ENCODE data around the gene UBE3B.

The UBE3B gene

DNA sequence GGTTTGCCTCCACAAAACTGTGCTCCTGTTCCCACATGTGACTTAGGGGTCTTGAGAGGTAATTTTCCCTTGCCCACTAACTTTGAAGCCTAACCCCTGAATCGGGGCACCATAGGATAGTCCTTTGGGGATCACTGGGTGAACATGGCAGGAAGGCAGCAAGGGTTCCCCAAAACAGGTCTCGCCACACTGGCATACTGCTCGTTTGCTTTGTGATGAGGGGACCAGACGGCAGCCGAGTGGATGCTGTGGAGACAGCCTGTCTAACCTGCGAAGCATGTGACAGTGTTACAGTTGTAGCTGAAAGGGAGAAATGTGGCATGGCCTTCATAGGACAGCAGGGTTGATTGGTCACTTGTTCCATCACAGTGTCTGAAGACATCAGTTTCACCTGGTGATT is 42.4 kb downstream of the UBE3B start:
- Histone ChIP-seq H3K27me3 (ENCODE audit: insufficient read depth, low read length) (no peaks in the 10 kb centered on the region), H3K9ac (ENCODE audit: low read depth, low read length) (no peak overlapping the region), H3K27ac (ENCODE audit: low read depth, low read length) (no peak overlapping the region), H3K4me1 (ENCODE audit: insufficient read depth, low read length) (peaks cover 16% of the 10 kb centered on the region), H3K4me3 (ENCODE audit: low read length) (no peak overlapping the region), H3K9me3 (ENCODE audit: insufficient read depth, low read depth, low read length) (no peaks in the 10 kb centered on the region), H3K36me3 (ENCODE audit: insufficient read depth, low read length) (peaks cover 51% of the 10 kb centered on the region)
- WGBS: 78% methylated on average over 6 of the region's 6 CpGs

DNA sequence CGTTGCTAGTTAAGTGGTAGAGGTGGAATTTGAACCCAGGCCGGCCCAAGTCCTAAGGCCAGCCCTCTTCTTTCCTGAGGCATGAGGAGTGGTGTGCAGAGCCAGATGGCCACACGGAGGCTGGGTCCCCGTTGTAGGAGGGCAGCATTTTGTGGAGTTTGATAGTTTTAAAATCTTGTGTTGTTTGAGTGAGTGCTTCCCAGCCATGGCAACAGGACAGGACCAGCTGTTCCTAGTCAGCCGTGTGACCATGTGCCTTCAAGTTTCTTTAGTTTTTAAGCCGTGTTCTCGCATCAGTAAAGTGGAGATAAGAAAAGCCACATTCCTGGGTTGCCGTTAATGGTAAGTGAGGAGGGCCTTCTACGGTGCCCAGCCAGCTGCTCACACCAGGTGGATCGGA is 44.4 kb downstream of the UBE3B start:
- H3K9me3 ChIP-seq (ENCODE audit: insufficient read depth, low read depth, low read length): no peaks in the 10 kb centered on the region
- H3K9ac ChIP-seq (ENCODE audit: low read depth, low read length): no peak overlapping the region
- no peak overlapping the region for H3K27ac ChIP-seq (ENCODE audit: low read depth, low read length)
- H3K36me3 ChIP-seq (ENCODE audit: insufficient read depth, low read length): peaks cover 45% of the 10 kb centered on the region
- H3K27me3 ChIP-seq (ENCODE audit: insufficient read depth, low read length): no peaks in the 10 kb centered on the region
- H3K4me3 ChIP-seq (ENCODE audit: low read length): no peak overlapping the region
- WGBS: 91% methylated on average over 10 of the region's 10 CpGs
- H3K4me1 ChIP-seq (ENCODE audit: insufficient read depth, low read length): peaks cover 25% of the 10 kb centered on the region

DNA sequence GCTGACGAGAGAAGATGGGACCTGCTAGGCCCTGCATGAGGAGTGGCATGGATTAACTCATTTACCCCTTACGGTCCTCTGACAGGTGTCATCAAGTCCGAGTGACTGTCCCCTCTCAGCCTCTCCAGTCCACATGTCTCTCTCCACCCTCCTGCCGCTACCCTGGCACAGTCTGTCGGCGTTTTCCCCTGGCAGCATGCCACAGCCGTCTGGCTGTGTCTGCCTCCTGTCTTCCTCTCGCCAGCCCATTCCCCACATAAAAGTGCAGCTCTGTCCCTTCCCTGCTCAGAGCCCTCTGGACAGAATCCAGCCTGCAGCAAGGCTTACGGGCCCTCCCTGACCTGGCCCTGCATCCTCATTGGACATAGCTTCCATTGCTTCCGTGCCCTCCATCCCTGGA is 45.6 kb downstream of the UBE3B start:
- peaks cover 25% of the 10 kb centered on the region for H3K4me1 ChIP-seq (ENCODE audit: insufficient read depth, low read length)
- no peak overlapping the region for H3K4me3 ChIP-seq (ENCODE audit: low read length)
- no peak overlapping the region for H3K9ac ChIP-seq (ENCODE audit: low read depth, low read length)
- no peaks in the 10 kb centered on the region for H3K27me3 ChIP-seq (ENCODE audit: insufficient read depth, low read length)
- peaks cover 33% of the 10 kb centered on the region for H3K36me3 ChIP-seq (ENCODE audit: insufficient read depth, low read length)
- 94% methylated on average over 10 of the region's 10 CpGs for WGBS
- no peaks in the 10 kb centered on the region for H3K9me3 ChIP-seq (ENCODE audit: insufficient read depth, low read depth, low read length)
- H3K27ac ChIP-seq (ENCODE audit: low read depth, low read length): no peak overlapping the region

DNA sequence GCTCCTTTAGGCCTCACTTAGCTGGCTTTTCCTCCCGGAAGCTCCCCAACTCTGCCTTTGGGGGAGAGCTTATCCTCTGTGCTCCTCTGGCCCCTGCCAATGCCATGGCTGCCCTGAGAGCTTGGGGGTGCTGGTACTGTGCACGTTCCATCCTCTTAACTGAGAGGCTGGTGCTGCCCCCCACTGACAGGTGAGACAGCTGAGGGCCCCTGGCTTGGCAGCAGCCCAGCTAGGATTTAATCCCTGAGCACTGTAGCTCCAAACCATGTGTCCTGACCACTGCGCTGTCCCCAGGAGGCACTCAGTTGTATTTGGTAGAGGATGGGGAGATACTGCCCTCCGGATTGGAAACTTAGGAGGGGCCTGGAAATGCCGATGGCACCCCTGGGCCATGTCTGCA is 46.1 kb downstream of the UBE3B start:
- WGBS: 80% methylated on average over 5 of the region's 5 CpGs

DNA sequence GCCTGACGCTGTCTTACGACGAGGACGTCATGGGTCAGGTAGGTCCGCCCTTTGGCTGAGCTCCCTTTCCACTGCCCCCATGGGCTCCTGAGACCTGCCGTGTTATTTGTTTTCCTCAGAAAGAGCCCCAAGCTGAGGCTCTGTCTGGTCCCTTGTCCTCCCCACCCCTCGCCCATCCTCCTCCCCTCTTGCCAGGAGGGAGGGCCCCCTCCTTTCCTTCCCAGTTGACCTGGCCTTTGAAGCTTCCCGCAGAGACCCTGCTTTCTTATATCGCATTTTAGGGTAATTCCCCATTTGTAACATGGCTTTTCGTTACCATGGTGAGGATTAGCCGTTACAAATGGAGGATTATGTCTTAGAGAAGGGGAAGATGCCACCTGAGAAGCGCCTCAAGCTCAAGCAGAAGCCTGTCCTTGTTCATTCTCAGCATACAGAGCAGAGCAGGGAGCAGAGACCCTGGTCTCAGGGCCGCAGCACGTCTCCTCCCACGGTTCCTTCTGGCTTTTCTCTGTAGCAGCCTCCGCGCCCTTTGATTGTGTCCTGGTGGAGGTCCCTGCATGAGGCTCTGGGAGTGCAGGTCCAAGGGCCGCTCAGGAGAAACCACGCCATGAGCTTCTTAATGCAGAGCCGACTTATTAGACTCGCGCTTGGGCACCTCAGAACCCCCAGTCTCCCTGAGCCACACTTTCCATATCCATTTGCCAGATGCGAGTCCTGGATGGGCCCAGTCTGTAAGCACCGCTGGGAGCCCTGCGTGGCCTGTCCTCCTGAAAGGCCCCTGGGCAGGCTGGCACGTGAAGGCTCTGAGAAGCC is 47.2 kb downstream of the UBE3B start:
- H3K27ac ChIP-seq (ENCODE audit: low read depth, low read length): peak overlapping the region; percentile 28; the same call in 1 of the 2 replicates
- no peak overlapping the region for H3K4me3 ChIP-seq (ENCODE audit: low read length)
- no peaks in the 10 kb centered on the region for H3K9me3 ChIP-seq (ENCODE audit: insufficient read depth, low read depth, low read length)
- H3K36me3 ChIP-seq (ENCODE audit: insufficient read depth, low read length): peaks cover 24% of the 10 kb centered on the region
- H3K9ac ChIP-seq (ENCODE audit: low read depth, low read length): peak overlapping the region; percentile 48; the same call in 1 of the 2 replicates
- H3K27me3 ChIP-seq (ENCODE audit: insufficient read depth, low read length): no peaks in the 10 kb centered on the region
- 75% methylated on average over 26 of the region's 26 CpGs for WGBS
- peaks cover 23% of the 10 kb centered on the region; the same call in 1 of the 2 replicates for H3K4me1 ChIP-seq (ENCODE audit: insufficient read depth, low read length)

More for the DNA sequence above, 46.1 kb downstream of the UBE3B start:
- no peak overlapping the region for H3K4me3 ChIP-seq (ENCODE audit: low read length)
- peaks cover 32% of the 10 kb centered on the region for H3K36me3 ChIP-seq (ENCODE audit: insufficient read depth, low read length)
- H3K27ac ChIP-seq (ENCODE audit: low read depth, low read length): no peak overlapping the region
- H3K9ac ChIP-seq (ENCODE audit: low read depth, low read length): no peak overlapping the region
- no peaks in the 10 kb centered on the region for H3K27me3 ChIP-seq (ENCODE audit: insufficient read depth, low read length)
- no peaks in the 10 kb centered on the region for H3K9me3 ChIP-seq (ENCODE audit: insufficient read depth, low read depth, low read length)
- H3K4me1 ChIP-seq (ENCODE audit: insufficient read depth, low read length): peaks cover 25% of the 10 kb centered on the region

DNA sequence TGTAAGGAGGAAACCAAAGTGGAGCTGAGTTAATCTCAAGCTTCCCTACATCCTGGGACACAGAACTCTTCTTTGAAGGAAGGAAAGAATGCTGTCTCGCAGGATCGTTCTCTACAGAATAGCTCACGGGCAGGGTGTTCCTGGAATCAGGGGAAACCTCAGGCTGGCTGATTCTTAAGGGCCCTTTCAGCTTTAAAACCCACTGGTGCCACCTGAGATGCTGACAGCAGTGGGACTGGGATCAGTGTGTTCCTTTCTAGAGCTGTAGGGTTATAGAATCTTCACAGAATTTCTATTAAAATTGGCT is 47.8 kb downstream of the UBE3B start:
- 85% methylated on average over 3 of the region's 3 CpGs for WGBS
- Histone ChIP-seq H3K27me3 (ENCODE audit: insufficient read depth, low read length) (no peaks in the 10 kb centered on the region), H3K4me1 (ENCODE audit: insufficient read depth, low read length) (peaks cover 27% of the 10 kb centered on the region; the same call in 1 of the 2 replicates), H3K27ac (ENCODE audit: low read depth, low read length) (peak overlapping the region; percentile 28; the same call in 1 of the 2 replicates), H3K4me3 (ENCODE audit: low read length) (no peak overlapping the region), H3K9me3 (ENCODE audit: insufficient read depth, low read depth, low read length) (no peaks in the 10 kb centered on the region), H3K9ac (ENCODE audit: low read depth, low read length) (no peak overlapping the region), H3K36me3 (ENCODE audit: insufficient read depth, low read length) (peaks cover 22% of the 10 kb centered on the region)

DNA sequence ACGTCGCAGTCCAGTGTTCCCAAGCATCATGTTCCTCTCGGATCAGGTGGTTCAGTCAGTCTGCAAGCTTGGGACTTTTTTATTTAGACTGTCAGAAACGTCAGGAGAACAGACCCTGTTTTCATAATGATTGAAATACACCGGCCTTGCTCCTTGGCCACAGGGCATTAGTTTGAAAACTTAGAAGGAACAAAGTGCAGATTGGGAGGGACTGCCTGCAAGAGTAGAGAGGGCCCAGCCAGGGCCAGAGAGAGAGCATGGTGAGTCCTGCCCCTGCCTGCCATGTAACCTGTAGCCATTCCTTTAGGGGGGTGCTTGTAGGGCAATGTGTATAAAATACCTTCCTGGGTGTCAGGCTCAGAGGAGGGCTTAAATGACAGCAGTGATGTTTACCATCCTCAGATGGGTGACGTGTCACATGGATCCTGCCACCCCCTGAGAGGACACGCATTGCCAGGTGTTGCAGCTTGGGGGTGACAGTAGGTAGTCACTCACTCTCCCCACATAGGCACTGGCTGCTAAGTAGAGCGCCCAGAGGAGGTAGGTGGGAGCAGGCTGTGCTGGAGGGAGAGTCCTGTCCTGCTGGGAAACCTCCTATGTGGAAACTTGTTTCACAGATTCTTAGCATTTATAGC is 50.2 kb downstream of the UBE3B start:
- no peak overlapping the region for H3K4me3 ChIP-seq (ENCODE audit: low read length)
- H3K36me3 ChIP-seq (ENCODE audit: insufficient read depth, low read length): peaks cover 19% of the 10 kb centered on the region
- H3K9ac ChIP-seq (ENCODE audit: low read depth, low read length): no peak overlapping the region
- H3K9me3 ChIP-seq (ENCODE audit: insufficient read depth, low read depth, low read length): no peaks in the 10 kb centered on the region
- no peak overlapping the region for H3K27ac ChIP-seq (ENCODE audit: low read depth, low read length)
- H3K27me3 ChIP-seq (ENCODE audit: insufficient read depth, low read length): no peaks in the 10 kb centered on the region
- H3K4me1 ChIP-seq (ENCODE audit: insufficient read depth, low read length): peaks cover 30% of the 10 kb centered on the region; the same call in 1 of the 2 replicates
- WGBS: 91% methylated on average over 8 of the region's 8 CpGs

DNA sequence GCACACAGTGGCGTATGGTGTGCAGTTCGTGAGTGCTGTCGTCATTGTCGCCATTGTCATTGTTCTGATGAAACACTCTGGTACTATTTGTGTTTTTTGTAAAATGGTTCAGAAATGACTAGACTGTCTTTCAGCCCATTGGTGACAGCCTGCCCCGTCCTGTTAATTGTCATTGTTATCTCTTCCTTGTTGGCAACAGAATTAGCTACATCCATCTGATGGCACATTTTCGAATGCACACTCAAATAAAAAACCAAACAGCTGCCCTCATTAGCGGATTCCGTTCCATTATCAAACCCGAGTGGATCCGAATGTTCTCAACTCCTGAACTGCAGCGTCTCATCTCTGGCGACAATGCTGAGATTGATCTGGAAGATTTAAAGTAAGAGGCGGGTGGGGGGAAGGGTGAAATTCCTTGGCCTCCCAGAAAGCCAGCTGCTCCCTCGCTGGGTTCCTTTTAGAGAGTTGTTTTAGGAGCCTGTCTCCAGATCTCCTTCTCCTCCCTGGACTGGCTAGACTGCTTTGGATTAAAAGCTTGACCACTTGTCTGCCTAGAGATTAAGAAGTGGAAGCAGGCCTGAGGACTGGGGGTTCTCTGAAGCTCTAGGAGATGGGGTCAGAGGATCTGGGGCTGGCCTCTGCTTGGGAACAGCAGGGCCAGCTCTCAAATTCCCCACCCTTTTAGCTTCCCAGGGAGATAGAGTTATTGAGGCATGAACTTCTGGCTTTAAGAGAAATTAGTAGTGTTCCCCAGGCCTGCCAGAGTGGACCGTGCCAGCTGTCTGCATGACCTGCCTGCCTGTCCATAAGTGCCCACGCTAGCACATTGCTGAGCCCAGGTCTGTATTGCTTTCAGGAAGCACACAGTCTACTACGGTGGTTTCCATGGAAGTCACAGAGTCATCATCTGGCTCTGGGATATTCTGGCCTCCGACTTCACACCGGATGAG is 52.5 kb downstream of the UBE3B start:
- Histone ChIP-seq H3K4me1 (ENCODE audit: insufficient read depth, low read length) (peaks cover 21% of the 10 kb centered on the region; the same call in 1 of the 2 replicates), H3K9ac (ENCODE audit: low read depth, low read length) (peak overlapping the region; percentile 12; the same call in 1 of the 2 replicates), H3K27ac (ENCODE audit: low read depth, low read length) (peak overlapping the region; percentile 40; the same call in 1 of the 2 replicates), H3K4me3 (ENCODE audit: low read length) (no peak overlapping the region), H3K9me3 (ENCODE audit: insufficient read depth, low read depth, low read length) (no peaks in the 10 kb centered on the region), H3K27me3 (ENCODE audit: insufficient read depth, low read length) (no peaks in the 10 kb centered on the region), H3K36me3 (ENCODE audit: insufficient read depth, low read length) (peaks cover 16% of the 10 kb centered on the region)
- 84% methylated on average over 18 of the region's 19 CpGs for WGBS

DNA sequence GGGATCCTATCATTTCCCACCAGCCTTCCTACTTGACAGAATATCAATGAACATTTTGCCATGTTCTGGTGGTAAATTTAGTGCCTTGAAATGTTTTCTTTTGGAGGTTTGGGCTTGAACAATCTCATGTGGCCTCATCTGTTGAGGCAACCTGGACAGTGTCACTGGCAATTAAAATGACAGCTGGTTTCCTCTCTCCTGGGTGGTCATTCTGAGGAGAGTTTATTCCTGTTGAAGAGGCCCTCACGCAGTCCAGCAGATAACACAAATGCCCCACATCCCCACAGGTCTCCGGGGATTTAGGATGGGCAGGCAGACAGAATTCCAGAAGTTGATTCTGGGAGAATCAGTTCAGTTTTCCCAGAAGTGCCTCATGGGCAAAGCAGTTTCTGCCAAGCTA is 54.0 kb downstream of the UBE3B start:
- H3K27me3 ChIP-seq (ENCODE audit: insufficient read depth, low read length): no peaks in the 10 kb centered on the region
- H3K9ac ChIP-seq (ENCODE audit: low read depth, low read length): no peak overlapping the region
- peaks cover 13% of the 10 kb centered on the region; the same call in 1 of the 2 replicates for H3K4me1 ChIP-seq (ENCODE audit: insufficient read depth, low read length)
- peaks cover 16% of the 10 kb centered on the region for H3K36me3 ChIP-seq (ENCODE audit: insufficient read depth, low read length)
- H3K9me3 ChIP-seq (ENCODE audit: insufficient read depth, low read depth, low read length): no peaks in the 10 kb centered on the region
- 93% methylated on average over 2 of the region's 2 CpGs for WGBS
- no peak overlapping the region for H3K27ac ChIP-seq (ENCODE audit: low read depth, low read length)
- H3K4me3 ChIP-seq (ENCODE audit: low read length): no peak overlapping the region

DNA sequence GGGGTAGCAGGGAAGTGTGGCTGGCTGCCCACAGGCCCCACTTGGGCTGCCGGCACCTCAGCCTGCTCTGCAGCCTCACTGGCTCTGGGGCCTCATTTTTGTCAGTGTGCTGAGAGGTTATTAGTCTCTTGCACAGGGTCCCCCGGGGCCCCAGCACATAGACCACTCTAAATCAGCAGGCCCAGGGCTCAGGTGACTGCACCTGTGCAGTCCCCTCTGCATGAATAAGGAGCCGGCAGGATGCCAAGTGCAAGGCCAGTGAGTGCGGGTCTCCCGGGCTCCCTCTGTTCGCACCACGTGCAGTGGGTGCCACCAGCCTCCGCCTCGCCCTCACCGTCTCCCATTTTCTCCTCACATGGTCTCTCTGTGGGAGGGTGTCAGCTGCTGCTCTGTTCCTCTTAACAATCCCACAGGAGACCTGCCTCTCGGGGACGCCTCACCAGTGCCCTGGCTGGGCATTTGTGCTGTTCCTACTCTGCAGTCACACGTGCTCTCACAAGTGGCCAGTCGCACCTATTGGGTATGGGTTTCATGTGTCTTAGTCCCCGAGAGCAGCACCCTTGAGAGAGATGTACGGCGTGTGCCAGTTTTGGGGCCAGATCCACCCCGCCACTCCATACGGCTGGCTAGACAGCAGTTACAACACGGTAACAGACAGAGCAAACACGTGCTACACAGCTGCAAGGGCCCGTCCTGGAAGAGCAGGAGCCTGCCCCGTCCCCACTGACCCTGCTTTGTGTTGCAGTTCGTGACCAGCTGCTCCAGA is 55.5 kb downstream of the UBE3B start:
- Histone ChIP-seq H3K27me3 (ENCODE audit: insufficient read depth, low read length) (no peaks in the 10 kb centered on the region), H3K9me3 (ENCODE audit: insufficient read depth, low read depth, low read length) (no peaks in the 10 kb centered on the region), H3K36me3 (ENCODE audit: insufficient read depth, low read length) (peaks cover 16% of the 10 kb centered on the region), H3K9ac (ENCODE audit: low read depth, low read length) (peak overlapping the region; percentile 9; the same call in 1 of the 2 replicates), H3K27ac (ENCODE audit: low read depth, low read length) (no peak overlapping the region), H3K4me3 (ENCODE audit: low read length) (no peak overlapping the region), H3K4me1 (ENCODE audit: insufficient read depth, low read length) (peaks cover 13% of the 10 kb centered on the region; the same call in 1 of the 2 replicates)
- 94% methylated on average over 24 of the region's 24 CpGs for WGBS

Data from HUES64 (cell line).